ENCODE data around the gene RAB28.

DNA sequence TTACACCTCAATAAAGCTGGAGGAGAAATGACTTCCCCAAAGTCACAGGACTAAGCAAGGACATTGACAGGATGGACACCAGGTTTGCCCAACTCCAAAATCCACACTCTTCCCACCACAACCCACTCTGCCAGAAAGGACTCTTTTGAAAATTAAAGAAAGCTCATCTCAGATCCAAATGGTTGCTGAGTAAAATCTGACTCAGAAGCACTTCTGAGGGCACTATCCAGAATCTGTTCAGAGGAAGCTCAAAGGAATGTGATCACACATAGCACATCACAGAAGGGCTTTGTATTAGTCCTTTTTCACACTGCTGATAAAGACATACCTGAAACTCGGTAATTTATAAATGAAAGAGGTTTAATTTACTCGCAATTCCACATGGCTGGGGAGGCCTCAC lies 155.5 kb downstream of the RAB28 start:
- TF ChIP-seq, protein P1, sequence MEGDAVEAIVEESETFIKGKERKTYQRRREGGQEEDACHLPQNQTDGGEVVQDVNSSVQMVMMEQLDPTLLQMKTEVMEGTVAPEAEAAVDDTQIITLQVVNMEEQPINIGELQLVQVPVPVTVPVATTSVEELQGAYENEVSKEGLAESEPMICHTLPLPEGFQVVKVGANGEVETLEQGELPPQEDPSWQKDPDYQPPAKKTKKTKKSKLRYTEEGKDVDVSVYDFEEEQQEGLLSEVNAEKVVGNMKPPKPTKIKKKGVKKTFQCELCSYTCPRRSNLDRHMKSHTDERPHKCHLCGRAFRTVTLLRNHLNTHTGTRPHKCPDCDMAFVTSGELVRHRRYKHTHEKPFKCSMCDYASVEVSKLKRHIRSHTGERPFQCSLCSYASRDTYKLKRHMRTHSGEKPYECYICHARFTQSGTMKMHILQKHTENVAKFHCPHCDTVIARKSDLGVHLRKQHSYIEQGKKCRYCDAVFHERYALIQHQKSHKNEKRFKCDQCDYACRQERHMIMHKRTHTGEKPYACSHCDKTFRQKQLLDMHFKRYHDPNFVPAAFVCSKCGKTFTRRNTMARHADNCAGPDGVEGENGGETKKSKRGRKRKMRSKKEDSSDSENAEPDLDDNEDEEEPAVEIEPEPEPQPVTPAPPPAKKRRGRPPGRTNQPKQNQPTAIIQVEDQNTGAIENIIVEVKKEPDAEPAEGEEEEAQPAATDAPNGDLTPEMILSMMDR (conservative IDR thresholded peaks at IDR 0.05; ENCODE audit: low read length), result no peak
- TF ChIP-seq EZH2phosphoT487 (IDR thresholded peaks at IDR 0.05; ENCODE audit: borderline replicate concordance, low read depth, low read length), result no peak
